Measurements from ENCODE around the gene ARPP19.

DNA sequence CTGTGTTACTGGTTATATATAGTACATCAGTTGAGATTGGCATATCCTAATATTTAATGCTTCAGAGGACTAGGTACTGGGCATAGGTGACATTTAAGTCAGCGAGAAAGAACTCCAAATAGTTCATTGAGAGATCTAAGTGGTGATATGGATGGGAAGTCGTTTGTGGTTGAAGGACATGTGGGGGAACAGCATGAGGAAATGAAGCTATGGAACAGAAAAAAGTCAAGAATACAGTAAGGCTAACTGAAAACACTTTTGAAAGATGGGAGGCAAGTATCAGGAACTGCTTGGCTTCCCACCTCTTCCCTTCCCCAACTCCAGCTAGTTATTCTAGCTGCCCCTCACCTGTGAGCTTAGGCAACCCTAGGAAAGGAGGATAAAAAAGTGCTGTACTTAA lies 36.4 kb downstream of the ARPP19 start:
- no peak for TF ChIP-seq POLR2A (IDR thresholded peaks at IDR 0.05; ENCODE audit: low read depth, low read length)
- TF ChIP-seq PAX5 (IDR thresholded peaks at IDR 0.05; ENCODE audit: insufficient read depth, low read length, severe bottlenecking): no peak
- no peak for TF ChIP-seq POLR2AphosphoS5 (IDR thresholded peaks at IDR 0.05; ENCODE audit: low read depth, low read length)
- TF ChIP-seq SPI1 (IDR thresholded peaks at IDR 0.05; ENCODE audit: low read depth, low read length): no peak
